Thymus (tissue), 11 donors: ENCODE data around the gene AKAP12. TPM values are rescaled to one million over a fixed set of nuclear protein-coding genes. Genes with fewer than 3 reads are reported as not detected.

Experiments used
- DNase-seq, 9 donors: peaks; one replicate each; pipeline ENCODE4 v3.0.0-alpha.2; 2013; ENCODE audit warnings: low spot score in 9 of 9, low read depth in 6 of 9, missing footprints in 1 of 9
- H3K27ac ChIP-seq, 2 donors: one replicate each; pipeline ENCODE4 v1.5.1; 2013; ENCODE audit warnings: control low read depth in 1 of 2, low read depth in 1 of 2, low read length in 1 of 2, mild to moderate bottlenecking in 1 of 2, moderate library complexity in 1 of 2
- H3K27me3 ChIP-seq, 2 donors: one replicate each; pipeline ENCODE4 v1.5.1; 2013; ENCODE audit warnings: low read length in 1 of 2; ENCODE audit not compliant: control insufficient read depth in 2 of 2, insufficient read depth in 1 of 2
- H3K36me3 ChIP-seq, 2 donors: one replicate each; pipeline ENCODE4 v1.5.1; 2013; ENCODE audit warnings: low read length in 1 of 2, mild to moderate bottlenecking in 1 of 2, moderate library complexity in 1 of 2; ENCODE audit not compliant: control insufficient read depth in 2 of 2, insufficient read depth in 2 of 2
- H3K4me1 ChIP-seq, 2 donors: one replicate each; pipeline ENCODE4 v1.5.1; 2013; ENCODE audit warnings: low read length in 2 of 2; ENCODE audit not compliant: control insufficient read depth in 2 of 2, insufficient read depth in 2 of 2
- H3K4me3 ChIP-seq, 2 donors: one replicate each; pipeline ENCODE4 v1.5.1; 2013; ENCODE audit warnings: low read length in 2 of 2, control low read depth in 1 of 2, mild to moderate bottlenecking in 1 of 2
- H3K9me3 ChIP-seq, 2 donors: one replicate each; pipeline ENCODE4 v1.5.1; 2013; ENCODE audit warnings: low read length in 1 of 2, mild to moderate bottlenecking in 1 of 2; ENCODE audit not compliant: control insufficient read depth in 2 of 2, insufficient read depth in 1 of 2
- WGBS: extraction: QIAGEN DNeasy Blood & Tissue Kit; methylation state at CpG from one replicate; pipeline ENCODE4 v1.1.7; 2013; 5-methylcytosine and 5-hydroxymethylcytosine counted together
- polyA plus RNA-seq: library from polyadenylated mRNA; stranded (reverse); fragments of 200-250 nt; gene quantifications from one replicate; pipeline ENCODE4 v1.2.3, GENCODE V29; 2013
- total RNA-seq: library from RNA; stranded (reverse); fragments of 120-200 nt; gene quantifications from one replicate; pipeline ENCODE4 v1.2.4, GENCODE V29; 2013
- donor health status: healthy.

The AKAP12 gene
- total and polyA plus RNA-seq, 2 donors, result 4.3 to 14.4 TPM

- no peak for DNase-seq
- WGBS, result 97% methylated on average over 1 of the region's 1 CpG
- no peak overlapping the region for H3K4me3 ChIP-seq
- H3K4me1 ChIP-seq, result no peaks in the 10 kb centered on the region
- H3K27me3 ChIP-seq, result peaks cover 0 to 3% of the 10 kb centered on the region in 2 donors
- no peaks in the 10 kb centered on the region for H3K36me3 ChIP-seq
- no peak overlapping the region for H3K27ac ChIP-seq
- H3K9me3 ChIP-seq, result no peaks in the 10 kb centered on the region
Measured at GRCh38 chr6:151211075-151211474, 28.7 kb upstream of the AKAP12 start.

GRCh38 chr6:151213352-151213751, 26.4 kb upstream of the AKAP12 start:
- no peaks in the 10 kb centered on the region for H3K9me3 ChIP-seq
- whole genome bisulfite sequencing, result 98% methylated on average over 5 of the region's 5 CpGs
- H3K27ac ChIP-seq, result no peak overlapping the region
- no peaks in the 10 kb centered on the region for H3K4me1 ChIP-seq
- H3K36me3 ChIP-seq, result no peaks in the 10 kb centered on the region
- H3K4me3 ChIP-seq, result no peak overlapping the region
- no peak for DNase-seq
- H3K27me3 ChIP-seq, result peaks cover 0 to 3% of the 10 kb centered on the region in 2 donors

DNA sequence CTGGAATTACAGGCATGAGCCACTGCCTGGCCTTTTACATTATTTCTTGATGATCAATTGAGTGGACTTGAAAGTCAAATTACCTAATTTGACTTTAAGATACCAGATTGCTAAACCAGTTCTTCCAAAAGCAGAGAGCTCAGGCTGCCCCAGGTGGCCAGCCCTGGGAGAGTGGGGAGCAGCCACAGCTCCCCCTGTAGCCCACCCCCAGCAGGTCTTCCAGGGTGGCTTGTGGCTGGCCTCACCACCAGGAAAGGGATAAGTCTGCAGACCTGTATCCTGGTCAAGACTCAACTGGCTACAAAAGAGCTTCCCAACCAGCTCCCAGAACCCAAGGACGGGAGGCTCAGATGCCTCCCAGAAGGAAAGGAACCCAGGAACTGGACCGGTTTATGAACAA, 23.8 kb upstream of the AKAP12 start:
- WGBS, result 87% methylated on average over 2 of the region's 2 CpGs

DNA sequence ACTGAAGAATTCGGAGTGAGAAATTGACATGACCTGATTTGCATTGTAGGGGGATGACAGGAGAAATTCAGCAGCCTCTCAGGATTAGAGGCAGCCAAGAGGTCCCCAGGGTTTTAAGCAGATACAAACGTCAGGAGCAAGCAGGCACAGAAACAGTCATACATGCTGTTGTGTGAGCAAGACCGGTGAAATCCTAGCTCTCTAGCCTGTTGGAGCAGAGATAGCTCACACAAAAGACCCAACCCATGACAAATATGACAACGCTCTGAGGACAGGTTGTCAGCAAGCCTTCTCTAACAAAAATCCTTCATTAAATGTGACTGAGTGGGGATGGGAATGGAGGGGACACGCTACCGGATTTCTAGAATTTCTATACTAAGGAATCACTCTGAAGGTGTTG, 23.0 kb upstream of the AKAP12 start:
- Histone ChIP-seq H3K36me3 (no peaks in the 10 kb centered on the region), H3K9me3 (no peaks in the 10 kb centered on the region), H3K4me3 (no peak overlapping the region), H3K4me1 (no peaks in the 10 kb centered on the region), H3K27ac (no peak overlapping the region), H3K27me3 (no peaks in the 10 kb centered on the region)
- DNase-seq, result no peak
- 84% methylated on average over 6 of the region's 6 CpGs for WGBS

More for the DNA sequence above, 23.8 kb upstream of the AKAP12 start:
- DNase-seq, result no peak
- H3K4me1 ChIP-seq, result no peaks in the 10 kb centered on the region
- no peaks in the 10 kb centered on the region for H3K27me3 ChIP-seq
- no peaks in the 10 kb centered on the region for H3K9me3 ChIP-seq
- H3K36me3 ChIP-seq, result no peaks in the 10 kb centered on the region
- no peak overlapping the region for H3K4me3 ChIP-seq
- no peak overlapping the region for H3K27ac ChIP-seq

GRCh38 chr6:151219192-151219591, 20.6 kb upstream of the AKAP12 start:
- 91% methylated on average over 3 of the region's 3 CpGs for WGBS
- H3K4me1 ChIP-seq, result no peaks in the 10 kb centered on the region
- no peaks in the 10 kb centered on the region for H3K27me3 ChIP-seq
- no peaks in the 10 kb centered on the region for H3K36me3 ChIP-seq
- no peak for DNase-seq
- no peaks in the 10 kb centered on the region for H3K9me3 ChIP-seq
- H3K27ac ChIP-seq, result no peak overlapping the region
- no peak overlapping the region for H3K4me3 ChIP-seq

DNA sequence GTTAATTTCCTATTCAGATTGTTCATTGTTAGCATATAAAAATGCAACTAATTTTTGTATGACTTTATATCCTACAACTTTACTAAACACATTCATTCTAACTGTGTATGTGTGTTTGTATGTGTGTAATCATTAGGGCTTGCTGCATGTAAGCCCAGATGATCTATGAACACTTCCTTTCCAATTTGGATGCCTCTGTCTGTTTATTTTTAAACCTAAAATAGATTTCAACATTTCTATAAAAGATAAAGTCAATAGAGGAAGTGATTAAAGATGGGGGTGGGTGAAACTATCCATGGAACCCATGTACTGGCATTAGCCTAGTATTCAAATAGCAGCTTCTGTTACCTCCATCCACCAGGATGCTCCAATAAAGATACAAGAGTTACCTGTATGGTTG, 15.7 kb upstream of the AKAP12 start:
- Histone ChIP-seq H3K4me3 (no peak overlapping the region), H3K27ac (no peak overlapping the region), H3K27me3 (no peaks in the 10 kb centered on the region), H3K9me3 (no peaks in the 10 kb centered on the region), H3K4me1 (no peaks in the 10 kb centered on the region), H3K36me3 (no peaks in the 10 kb centered on the region)
- DNase-seq, result no peak

DNA sequence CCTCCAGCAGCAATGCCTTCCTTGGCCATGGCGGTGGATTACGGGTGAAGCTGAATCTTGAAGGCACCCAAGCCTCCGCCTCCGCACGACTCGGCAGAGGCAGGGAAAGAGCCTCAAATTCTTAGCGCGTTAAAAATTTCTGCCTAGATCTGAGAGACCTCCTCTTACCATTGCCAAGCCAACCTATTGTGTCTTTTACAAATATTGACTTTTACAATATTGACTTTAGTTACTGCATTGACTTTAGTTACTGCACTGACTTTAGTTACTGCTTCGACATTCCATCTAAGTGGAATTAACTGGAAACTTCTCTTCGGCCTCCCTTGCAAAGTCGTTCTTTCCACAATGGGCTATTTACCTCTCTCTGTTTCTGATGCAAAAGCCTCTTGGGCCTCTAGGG, 13.8 kb upstream of the AKAP12 start:
- Histone ChIP-seq H3K4me1 (no peaks in the 10 kb centered on the region), H3K9me3 (no peaks in the 10 kb centered on the region), H3K4me3 (no peak overlapping the region), H3K27me3 (no peaks in the 10 kb centered on the region), H3K27ac (no peak overlapping the region), H3K36me3 (no peaks in the 10 kb centered on the region)
- 93% methylated on average over 11 of the region's 11 CpGs for WGBS
- DNase-seq, result no peak

DNA sequence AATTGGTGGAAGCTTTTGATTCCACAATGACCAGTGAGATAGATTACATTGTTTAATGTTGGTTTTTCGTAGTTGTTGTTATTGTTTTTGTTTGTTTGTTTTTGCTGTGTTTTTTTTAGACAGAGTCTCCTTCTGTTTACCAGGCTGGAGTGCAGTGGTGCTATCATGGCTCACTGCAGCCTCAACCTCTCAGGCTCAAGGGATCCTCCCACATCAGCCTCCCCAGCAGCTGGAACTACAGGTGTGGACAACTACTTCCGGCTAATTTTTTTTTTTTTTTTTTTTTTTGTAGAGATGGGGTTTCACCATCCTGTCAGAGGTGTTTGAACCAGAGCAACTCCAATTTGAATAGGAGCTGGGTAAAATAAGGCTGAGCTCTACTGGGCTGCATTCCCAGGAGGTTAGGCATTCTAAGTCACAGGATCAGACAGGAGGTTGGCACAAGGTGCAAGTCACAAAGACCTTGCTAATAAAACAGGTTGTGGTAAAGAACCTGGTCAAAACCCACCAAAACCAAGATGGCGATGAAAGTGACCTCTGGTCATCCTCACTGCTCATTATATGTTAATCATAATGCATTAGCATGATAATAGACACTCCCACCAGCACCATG, 10.9 kb upstream of the AKAP12 start:
- no peak for DNase-seq
- H3K4me1 ChIP-seq, result no peaks in the 10 kb centered on the region
- H3K27ac ChIP-seq, result no peak overlapping the region
- 96% methylated on average over 3 of the region's 3 CpGs for WGBS
- H3K27me3 ChIP-seq, result no peaks in the 10 kb centered on the region
- H3K4me3 ChIP-seq, result no peak overlapping the region
- H3K9me3 ChIP-seq, result no peaks in the 10 kb centered on the region
- H3K36me3 ChIP-seq, result no peaks in the 10 kb centered on the region

- H3K4me3 ChIP-seq, result no peak overlapping the region
- H3K27ac ChIP-seq, result no peak overlapping the region
- no peaks in the 10 kb centered on the region for H3K27me3 ChIP-seq
- no peaks in the 10 kb centered on the region for H3K9me3 ChIP-seq
- WGBS, result 86% methylated on average over 11 of the region's 11 CpGs
- no peaks in the 10 kb centered on the region for H3K4me1 ChIP-seq
- H3K36me3 ChIP-seq, result no peaks in the 10 kb centered on the region
- no peak for DNase-seq
Measured at GRCh38 chr6:151229401-151230276, 10.1 kb upstream of the AKAP12 start.
